Measurements from ENCODE around the gene HERPUD1. TPM values are rescaled to one million over a fixed set of nuclear protein-coding genes. Genes with fewer than 3 reads are reported as not detected.

Gene HERPUD1
- 46.3 and 71.1 TPM in 2 replicates for polyA plus RNA-seq (2012; rRNA removed)
- 49.4 and 54.4 TPM in 2 replicates for polyA plus RNA-seq (2012; cell fraction: cytosol; rRNA removed)
- polyA plus RNA-seq (2012; cell fraction: nucleus; rRNA removed): 37.9 and 75.2 TPM in 2 replicates

- Histone ChIP-seq H3K4me1 (ENCODE audit: control insufficient read depth in 1 of 2, insufficient read depth in 2 of 2, low read depth in 1 of 2, low read length in 1 of 2) (peaks cover 18 to 32% of the 10 kb centered on the region in 2 experiments; a peak in 3 of 4 replicates), H3K4me3 (ENCODE audit: low read depth in 2 of 2, low read length in 1 of 2) (peak within 1 kb of the TSS; percentile 84 to 99), H3K4me2 (peak within 1 kb of the TSS; percentile 66), H3K9me2 (no peaks in the 10 kb centered on the region), H3K9me3 (no peaks in the 10 kb centered on the region), H2AFZ (ENCODE audit: low read depth) (peak within 1 kb of the TSS; percentile 14), H3K36me3 (replicated peaks in 1 of 2; ENCODE audit: control insufficient read depth in 1 of 2, insufficient read depth in 2 of 2, low read length in 1 of 2) (peaks cover 24 to 27% of the 10 kb centered on the region in 2 experiments), H3K79me2 (ENCODE audit: insufficient read depth) (peaks cover 51% of the 10 kb centered on the region), H3F3A (replicated peaks; ENCODE audit: insufficient read depth) (peaks cover 9% of the 10 kb centered on the region), H3K27ac (ENCODE audit: low read depth in 2 of 2, low read length in 1 of 2) (peak within 1 kb of the TSS; percentile 69 to 90), H3K9ac (peak within 1 kb of the TSS; percentile 88), H3K27me3 (ENCODE audit: insufficient read depth) (no peaks in the 10 kb centered on the region), H4K20me1 (ENCODE audit: insufficient read depth) (peaks cover 42% of the 10 kb centered on the region)
- WGBS (ENCODE audit: low lambda C conversion rate): 3% methylated on average over 18 of the region's 83 CpGs
- POLR2A ChIA-PET: interaction anchor here (0.6 to 5.8 kb wide), 21 partner anchors 9 to 149 kb away, joined by 3 to 43 read pairs (median 3); no protein-coding TSS in a partner anchor
- DNase-seq: peak; percentile 99
- CTCF ChIA-PET: interaction anchor here (0.7 to 3.6 kb wide), 5 partner anchors 14 to 139 kb away, joined by 3 to 21 read pairs (median 4); no protein-coding TSS in a partner anchor
- TF ChIP-seq TAF1 (IDR thresholded peaks at IDR 0.05; ENCODE audit: borderline replicate concordance, low read depth, low read length) (peak; percentile 97), FOSL2 (IDR thresholded peaks at IDR 0.05; ENCODE audit: borderline replicate concordance, low read depth) (no peak), ELF1 (IDR thresholded peaks at IDR 0.05) (no peak), IRF3 (IDR thresholded peaks at IDR 0.05; ENCODE audit: low read depth, low read length) (peak; percentile 62), CTCF (IDR thresholded peaks at IDR 0.05) (peak; percentile 18), MAX (IDR thresholded peaks at IDR 0.05; ENCODE audit: low read depth) (peak; percentile 96), ZBTB33 (IDR thresholded peaks at IDR 0.05; ENCODE audit: borderline replicate concordance, low read depth) (no peak), USF2 (IDR thresholded peaks at IDR 0.05; ENCODE audit: borderline replicate concordance, low read depth, low read length) (peak; percentile 60; the same call in 1 of the 2 replicates), FOXM1 (IDR thresholded peaks at IDR 0.05; ENCODE audit: low read depth) (no peak), JUND (IDR thresholded peaks at IDR 0.05) (no peak; the same call in 1 of the 2 replicates), FOXJ3 (CRISPR knock-in tag; IDR thresholded peaks at IDR 0.05) (no peak), RFX5 (IDR thresholded peaks at IDR 0.05; ENCODE audit: low read length) (peak; percentile 75; the same call in 1 of the 2 replicates), SIN3A (IDR thresholded peaks at IDR 0.05; ENCODE audit: borderline replicate concordance, low read depth, low read length) (peak; percentile 71; the same call in 1 of the 2 replicates), MXI1 (IDR thresholded peaks at IDR 0.05; ENCODE audit: low read depth, low read length) (peak; percentile 71), RXRA (IDR thresholded peaks at IDR 0.05; ENCODE audit: borderline replicate concordance, low read depth) (no peak), TCF12 (IDR thresholded peaks at IDR 0.05) (no peak; the same call in 1 of the 2 replicates), RAD21 (IDR thresholded peaks at IDR 0.05; ENCODE audit: low read length) (peak; percentile 4; the same call in 1 of the 2 replicates), RCOR1 (IDR thresholded peaks at IDR 0.05; ENCODE audit: low read length) (no peak), TEAD4 (IDR thresholded peaks at IDR 0.05; ENCODE audit: borderline replicate concordance, insufficient read depth) (no peak), YY1 (IDR thresholded peaks at IDR 0.05; ENCODE audit: low read depth) (peak; percentile 87), NFIC (IDR thresholded peaks at IDR 0.05; ENCODE audit: borderline replicate concordance) (no peak), CHD2 (IDR thresholded peaks at IDR 0.05; ENCODE audit: low read length, partially characterized antibody) (peak; percentile 77), SMC3 (IDR thresholded peaks at IDR 0.05; ENCODE audit: low read depth, low read length) (no peak), EZH2phosphoT487 (IDR thresholded peaks at IDR 0.05; ENCODE audit: borderline replicate concordance, low read depth) (no peak), EP300 (IDR thresholded peaks at IDR 0.05; ENCODE audit: borderline replicate concordance in 1 of 2, low read depth in 1 of 2, low read length in 1 of 2) (peak in 1 of 2 experiments; percentile 23; a peak in 1 of 4 replicates), GATA2 (CRISPR knock-in tag; IDR thresholded peaks at IDR 0.05) (no peak), GABPA (IDR thresholded peaks at IDR 0.05; ENCODE audit: low read depth) (peak; percentile 29; the same call in 1 of the 2 replicates)
Observed at GRCh38 chr16:56931892-56932720, at the start of gene HERPUD1. Gene HERPUD1 (plus strand): TSS chr16:56932142. CDS start chr16:56932245, 103 bp downstream.

All from SK-N-SH (cell line).